RPMI7951 (cell line): ENCODE data around the gene ARMC3. TPM values are rescaled to one million over a fixed set of nuclear protein-coding genes. Genes with fewer than 3 reads are reported as not detected.
"Not testable (repeated sequence)": the region's sequence is repeated elsewhere in the genome, so short reads cannot be mapped to it uniquely, and the experiment has no call there.

ENCODE experiments used
- DNase-seq: peaks from one replicate; pipeline ENCODE4 v3.0.0-alpha.2; 2012; ENCODE audit warnings: low read depth
- total RNA-seq: library from RNA; depleted of rRNA; stranded (reverse); fragments of >200 nt; shearing (Covaris generic); gene quantifications from 2 replicates; pipeline ENCODE4 v1.2.3, GENCODE V29; 2014; rRNA removed

Gene ARMC3
- not detected in 2 replicates for total RNA-seq

- no peak for DNase-seq
These were observed at the start of gene ARMC3 for GRCh38 chr10:22927661-22928403. Gene ARMC3 (plus strand): TSS chr10:22928053. CDS start chr10:22931997, 3,944 bp downstream.

- DNase-seq, result no peak
These were observed 36.1 kb upstream of the ARMC3 start for GRCh38 chr10:22891797-22892196.

- no peak for DNase-seq
These were observed 34.1 kb upstream of the ARMC3 start for GRCh38 chr10:22893781-22894180.

GRCh38 chr10:22894714-22895113 is 33.1 kb upstream of the ARMC3 start:
- DNase-seq, result peak; percentile 91

- peak; percentile 22 for DNase-seq
These were observed 32.6 kb upstream of the ARMC3 start for GRCh38 chr10:22895252-22895651.

- no peak for DNase-seq
These were observed 30.5 kb upstream of the ARMC3 start for GRCh38 chr10:22897371-22897770.

GRCh38 chr10:22899307-22899706 is 28.5 kb upstream of the ARMC3 start:
- no peak for DNase-seq

- DNase-seq, result no peak
These were observed 28.1 kb upstream of the ARMC3 start for GRCh38 chr10:22899775-22900174.

GRCh38 chr10:22900841-22901601 is 26.8 kb upstream of the ARMC3 start:
- no peak for DNase-seq

- DNase-seq, result not testable (repeated sequence)
These were observed 25.7 kb upstream of the ARMC3 start for GRCh38 chr10:22902147-22902546.

- no peak for DNase-seq
These were observed 24.2 kb upstream of the ARMC3 start for GRCh38 chr10:22903694-22904093.

- no peak for DNase-seq
These were observed 21.1 kb upstream of the ARMC3 start for GRCh38 chr10:22906767-22907166.

- no peak for DNase-seq
These were observed 19.0 kb upstream of the ARMC3 start for GRCh38 chr10:22908837-22909236.

GRCh38 chr10:22909673-22910072 is 18.2 kb upstream of the ARMC3 start:
- not testable (repeated sequence) for DNase-seq

GRCh38 chr10:22911067-22911466 is 16.8 kb upstream of the ARMC3 start:
- no peak for DNase-seq

GRCh38 chr10:22911889-22912762 is 15.7 kb upstream of the ARMC3 start:
- DNase-seq, result peak; percentile 70

- no peak for DNase-seq
These were observed 15.0 kb upstream of the ARMC3 start for GRCh38 chr10:22912763-22913384.

GRCh38 chr10:22913474-22914092 is 14.3 kb upstream of the ARMC3 start:
- DNase-seq, result no peak

GRCh38 chr10:22915314-22915713 is 12.5 kb upstream of the ARMC3 start:
- DNase-seq, result no peak

GRCh38 chr10:22925088-22925487 is 2.8 kb upstream of the ARMC3 start:
- no peak for DNase-seq

GRCh38 chr10:22927166-22927565 is 687 bp upstream of the ARMC3 start:
- DNase-seq, result no peak
